Keratinocyte (primary cell): Measurements from ENCODE around the gene GAA. TPM values are rescaled to one million over a fixed set of nuclear protein-coding genes. Genes with fewer than 3 reads are reported as not detected.

Source experiments
- DNase-seq: peaks from one replicate; pipeline ENCODE4 v3.0.0-alpha.2; 2011; ENCODE audit warnings: low read depth, missing footprints, low spot score
- FAIRE-seq: peaks from 2 replicates; lab custom pipeline; 2011; peaks lifted over from hg19 to GRCh38; lab: Jason Lieb, UNC
- H2AFZ ChIP-seq: 2 replicates; pipeline ENCODE4 v1.6.0; 2012; ENCODE audit warnings: low read length, control low read depth, inconsistent platforms; ENCODE audit not compliant: control insufficient read depth
- H3K27ac ChIP-seq: 2 replicates; pipeline ENCODE4 v1.5.1; 2011; ENCODE audit warnings: low read length; ENCODE audit not compliant: control insufficient read depth, insufficient read depth
- H3K27me3 ChIP-seq: 3 replicates; pipeline ENCODE4 v1.6.0; 2011; ENCODE audit warnings: low read length; ENCODE audit not compliant: control insufficient read depth, insufficient read depth; ENCODE audit errors: extremely low read depth
- H3K36me3 ChIP-seq, 2 experiments: 2 replicates in 1 of 2; 3 replicates in 1 of 2; pipeline ENCODE4 v1.5.1; 2011; ENCODE audit warnings: low read length in 2 of 2, mild to moderate bottlenecking in 1 of 2; ENCODE audit not compliant: control insufficient read depth in 2 of 2, insufficient read depth in 2 of 2; ENCODE audit errors: extremely low read depth in 1 of 2
- H3K4me1 ChIP-seq: 3 replicates; pipeline ENCODE4 v1.5.1; 2011; ENCODE audit warnings: low read length; ENCODE audit not compliant: control insufficient read depth, insufficient read depth; ENCODE audit errors: extremely low read depth
- H3K4me2 ChIP-seq: 3 replicates; pipeline ENCODE4 v1.6.0; 2011; ENCODE audit warnings: low read depth, low read length; ENCODE audit not compliant: control insufficient read depth, insufficient read depth; ENCODE audit errors: extremely low read depth
- H3K4me3 ChIP-seq, 3 experiments: fragments of 200-600 bp in 1 of 3; sonication (generic) in 1 of 3; 2 replicates in 2 of 3; 3 replicates in 1 of 3; pipeline ENCODE4 v1.5.1; 2011 to 2016; ENCODE audit warnings: low read length in 3 of 3, mild to moderate bottlenecking in 3 of 3, control low read depth in 2 of 3, inconsistent platforms in 1 of 3, low read depth in 1 of 3, mixed read lengths in 1 of 3, mixed run types in 1 of 3, moderate library complexity in 1 of 3; ENCODE audit not compliant: control insufficient read depth in 2 of 3, insufficient read depth in 2 of 3; ENCODE audit errors: extremely low read depth in 1 of 3
- H3K79me2 ChIP-seq: 2 replicates; pipeline ENCODE4 v1.6.0; 2012; ENCODE audit warnings: low read length; ENCODE audit not compliant: control insufficient read depth, insufficient read depth
- H3K9ac ChIP-seq: 3 replicates; pipeline ENCODE4 v1.6.0; 2011; ENCODE audit warnings: low read length; ENCODE audit not compliant: control insufficient read depth, insufficient read depth; ENCODE audit errors: extremely low read depth
- H3K9me1 ChIP-seq: 3 replicates; pipeline ENCODE4 v1.6.0; 2011; ENCODE audit warnings: low read length; ENCODE audit not compliant: control insufficient read depth, insufficient read depth; ENCODE audit errors: extremely low read depth
- H3K9me3 ChIP-seq: 2 replicates; pipeline ENCODE4 v1.5.1; 2012; ENCODE audit warnings: low read depth, low read length; ENCODE audit not compliant: control insufficient read depth
- H4K20me1 ChIP-seq: 3 replicates; pipeline ENCODE4 v1.6.0; 2011; ENCODE audit warnings: low read length; ENCODE audit not compliant: control insufficient read depth, insufficient read depth; ENCODE audit errors: extremely low read depth
- CTCF ChIP-seq, 3 experiments: IDR thresholded peaks in 1 of 3; conservative IDR thresholded peaks in 1 of 3; optimal IDR thresholded peaks in 1 of 3; 2 replicates in 2 of 3; 3 replicates in 1 of 3; pipeline versions ENCODE3 to v1.5.1; 2011; ENCODE audit warnings: low read length in 3 of 3, mild to moderate bottlenecking in 3 of 3, moderate library complexity in 2 of 3, control low read depth in 1 of 3, inconsistent platforms in 1 of 3; ENCODE audit not compliant: insufficient read depth in 2 of 3; ENCODE audit errors: extremely low read depth in 1 of 3
- EZH2 ChIP-seq: IDR thresholded peaks from one replicate; pipeline ENCODE4 v1.6.1; 2012; ENCODE audit warnings: inconsistent platforms, mild to moderate bottlenecking, low read length, moderate library complexity
- dilution Hi-C: fragments of 300-500 bp; cut with MboI; formaldehyde crosslinking; loops from one replicate; pipeline ENCODE4 v1.7.0; 2020; ENCODE audit warnings: low sequenced_read_pairs; ENCODE audit not compliant: extremely low pct_ligation_motif_present
- polyA plus RNA-seq, 5 experiments: library from polyadenylated mRNA; depleted of rRNA in 3 of 5; stranded (reverse) in 3 of 5; stranded (forward) in 1 of 5; unstranded in 1 of 5; fragments of >200 nt; gene quantifications; 1 replicate in 1 of 5; 2 replicates in 3 of 5; 3 replicates in 1 of 5; pipeline versions ENCODE4 v1.2.1 to v1.2.3, GENCODE V29; 2011 to 2012; ENCODE audit warnings: missing spikeins in 2 of 5, low read depth in 1 of 5, low replicate concordance in 1 of 5

GAA gene
- polyA plus RNA-seq, 1 donor (not counting 4 experiments of a cell fraction or from before 2014, with no cell fraction given): 3.2 TPM

- no peaks in the 10 kb centered on the region for H3K36me3 ChIP-seq
- no peak overlapping the region for H3K4me3 ChIP-seq
- no peak overlapping the region for H2AFZ ChIP-seq
- no peak for DNase-seq
- no peaks in the 10 kb centered on the region for H3K27me3 ChIP-seq
- dilution Hi-C loops: no loop called here
- H3K9me3 ChIP-seq: no peaks in the 10 kb centered on the region
- H3K9ac ChIP-seq: no peak overlapping the region
- H3K4me1 ChIP-seq: no peaks in the 10 kb centered on the region
- no peaks in the 10 kb centered on the region for H3K79me2 ChIP-seq
- H3K9me1 ChIP-seq: no peaks in the 10 kb centered on the region
- TF ChIP-seq EZH2 (no peak), CTCF (optimal IDR thresholded peaks at IDR 0.05 in 1 of 3, IDR thresholded peaks at IDR 0.05 in 1 of 3, conservative IDR thresholded peaks at IDR 0.05 in 1 of 3; ENCODE audit: extremely low read depth in 1 of 3, insufficient read depth in 2 of 3, low read length in 3 of 3) (no peak)
- no peak overlapping the region for H3K4me2 ChIP-seq
- no peak for FAIRE-seq
- no peak overlapping the region for H3K27ac ChIP-seq
- no peaks in the 10 kb centered on the region for H4K20me1 ChIP-seq
Measured at GRCh38 chr17:80072410-80072809, 29.0 kb upstream of the GAA start.

GRCh38 chr17:80080081-80080480 lies 21.3 kb upstream of the GAA start:
- Histone ChIP-seq H3K9ac (no peak overlapping the region), H4K20me1 (no peaks in the 10 kb centered on the region), H3K27ac (no peak overlapping the region), H3K4me3 (no peak overlapping the region), H3K4me2 (no peak overlapping the region), H3K27me3 (peaks cover 7% of the 10 kb centered on the region), H2AFZ (no peak overlapping the region), H3K4me1 (no peaks in the 10 kb centered on the region), H3K36me3 (no peaks in the 10 kb centered on the region), H3K79me2 (no peaks in the 10 kb centered on the region), H3K9me3 (no peaks in the 10 kb centered on the region), H3K9me1 (no peaks in the 10 kb centered on the region)
- DNase-seq: no peak
- dilution Hi-C loops: no loop called here
- TF ChIP-seq CTCF (optimal IDR thresholded peaks at IDR 0.05 in 1 of 3, IDR thresholded peaks at IDR 0.05 in 1 of 3, conservative IDR thresholded peaks at IDR 0.05 in 1 of 3; ENCODE audit: extremely low read depth in 1 of 3, insufficient read depth in 2 of 3, low read length in 3 of 3): no peak
- no peak for TF ChIP-seq EZH2
- no peak for FAIRE-seq
